Heart right ventricle (tissue), 16 donors: ENCODE data around the gene COPE. TPM values are rescaled to one million over a fixed set of nuclear protein-coding genes. Genes with fewer than 3 reads are reported as not detected.

Experiments used
- ATAC-seq, 8 donors: fragments of 200-7000 bp; cut with Tn5 transposase; one replicate each; pipeline ENCODE4 v1.9.1; 2020; ENCODE audit warnings: mild to moderate bottlenecking in 8 of 8, moderate library complexity in 8 of 8, moderate number of reproducible peaks in 1 of 8
- DNase-seq, 2 donors: peaks; one replicate each; pipeline ENCODE4 v3.0.0-alpha.2; 2020
- H3K27ac ChIP-seq, 10 donors: fragments of 200-600 bp; sonication (generic) in 2 of 10; one replicate each; pipeline versions ENCODE4 v1.5.0 to v1.8.0; 2020 to 2022; ENCODE audit warnings: mild to moderate bottlenecking in 3 of 10
- H3K27me3 ChIP-seq, 7 donors: fragments of 200-600 bp; one replicate each; pipeline ENCODE4 v1.8.0; 2021 to 2022; ENCODE audit warnings: mild to moderate bottlenecking in 2 of 7
- H3K36me3 ChIP-seq, 9 donors: fragments of 200-600 bp; sonication (generic) in 1 of 9; one replicate each; pipeline versions ENCODE4 v1.5.0 to v1.8.0; 2020 to 2022; ENCODE audit warnings: mild to moderate bottlenecking in 2 of 9
- H3K4me1 ChIP-seq, 9 donors: fragments of 200-600 bp; sonication (generic) in 1 of 9; one replicate each; pipeline versions ENCODE4 v1.5.0 to v1.8.0; 2020 to 2022; ENCODE audit warnings: mild to moderate bottlenecking in 4 of 9
- H3K4me3 ChIP-seq, 10 donors: fragments of 200-600 bp; sonication (generic) in 2 of 10; one replicate each; pipeline versions ENCODE4 v1.5.0 to v1.8.0; 2020 to 2022; ENCODE audit warnings: mild to moderate bottlenecking in 7 of 10, moderate library complexity in 2 of 10
- H3K9me3 ChIP-seq, 11 donors: fragments of 200-600 bp in 10 of 11; sonication (generic) in 2 of 11; one replicate each; pipeline versions ENCODE4 v1.5.0 to v1.8.0; 2013 to 2022; ENCODE audit warnings: mild to moderate bottlenecking in 2 of 11, control low read depth in 1 of 11, moderate library complexity in 1 of 11
- WGBS, 2 donors: extraction: QIAGEN DNeasy Blood & Tissue Kit; methylation state at CpG; one replicate each; pipeline ENCODE4 v1.1.7; 2013; ENCODE audit warnings: inconsistent platforms in 1 of 2; 5-methylcytosine and 5-hydroxymethylcytosine counted together
- intact Hi-C, 10 donors: fragments of 100-400 bp; cut with DNase I; formaldehyde crosslinking; loops; one replicate each; pipeline versions ENCODE4 v1.11.1 to v1.14.2; 2022
- polyA plus RNA-seq, 2 donors: library from polyadenylated mRNA; stranded (reverse); fragments of 200-250 nt; gene quantifications; one replicate each; pipeline ENCODE4 v1.2.3, GENCODE V29; 2013
- total RNA-seq, 10 donors: library from RNA; stranded (reverse); fragmentation: NEBNext Ultra II Directional in 3 of 10; extraction: Animal tissue kit (Norgen Biotek cat#: 25700) in 3 of 10; gene quantifications; one replicate each; pipeline versions ENCODE4 v1.2.1 to v1.2.4, GENCODE V29; 2021 to 2023
- TF ChIP-seq, protein P1 (sequence below), 9 donors: fragments of 200-600 bp; sonication (generic) in 2 of 9; IDR thresholded peaks; one replicate each; pipeline versions ENCODE4 v1.5.0 to v1.8.0; 2021 to 2022; ENCODE audit warnings: antibody characterized with exemption in 9 of 9, mild to moderate bottlenecking in 5 of 9, moderate library complexity in 1 of 9
- donor health status: Arrhythmogenic right ventricular cardiomyopathy.
- donor health status: ischemic (EF 13 %, LVEDD 7.1; RV severe dilation, severe dysfunction).
- donor health status: healthy with polysubstance abuse.
- donor health status: DM: no; HTN: yes; CAD: no.
- donor health status: DM: no; HTN: no; CAD: no.
- donor health status: ischemic (EF 25% LVEDD 6.9; RV normal size, moderate dysfunction).
- donor health status: ischemic (EF 25% LVEDD 5.7; RV mildly dilated, moderate dysfunction).
- donor health status: healthy.
- donor health status: DM: yes; HTN: yes; CAD: no.
- donor health status: Ischemic cardiomyopathy.
- donor health status: ischemic (EF 35%, LVEDD 5.7; RV mildly dilated, moderate dysfunction).
- donor health status: nonischemic (EF 11% LVEDD 7.7; RV severe dilation, severe dysfunction).
- donor health status: DM: yes; HTN: yes; CAD: no.
- donor health status: PGD.
- donor health status: ischemic (EF 29% LVEDD 5.4; RV normal size, mild dysfunction).
- donor health status: nonischemic (EF 23%, LVEDD 6.1; RV moderate dilation, normal function).

The COPE gene
- total and polyA plus RNA-seq, 12 donors, result 102 to 302 (median 118) TPM

DNA sequence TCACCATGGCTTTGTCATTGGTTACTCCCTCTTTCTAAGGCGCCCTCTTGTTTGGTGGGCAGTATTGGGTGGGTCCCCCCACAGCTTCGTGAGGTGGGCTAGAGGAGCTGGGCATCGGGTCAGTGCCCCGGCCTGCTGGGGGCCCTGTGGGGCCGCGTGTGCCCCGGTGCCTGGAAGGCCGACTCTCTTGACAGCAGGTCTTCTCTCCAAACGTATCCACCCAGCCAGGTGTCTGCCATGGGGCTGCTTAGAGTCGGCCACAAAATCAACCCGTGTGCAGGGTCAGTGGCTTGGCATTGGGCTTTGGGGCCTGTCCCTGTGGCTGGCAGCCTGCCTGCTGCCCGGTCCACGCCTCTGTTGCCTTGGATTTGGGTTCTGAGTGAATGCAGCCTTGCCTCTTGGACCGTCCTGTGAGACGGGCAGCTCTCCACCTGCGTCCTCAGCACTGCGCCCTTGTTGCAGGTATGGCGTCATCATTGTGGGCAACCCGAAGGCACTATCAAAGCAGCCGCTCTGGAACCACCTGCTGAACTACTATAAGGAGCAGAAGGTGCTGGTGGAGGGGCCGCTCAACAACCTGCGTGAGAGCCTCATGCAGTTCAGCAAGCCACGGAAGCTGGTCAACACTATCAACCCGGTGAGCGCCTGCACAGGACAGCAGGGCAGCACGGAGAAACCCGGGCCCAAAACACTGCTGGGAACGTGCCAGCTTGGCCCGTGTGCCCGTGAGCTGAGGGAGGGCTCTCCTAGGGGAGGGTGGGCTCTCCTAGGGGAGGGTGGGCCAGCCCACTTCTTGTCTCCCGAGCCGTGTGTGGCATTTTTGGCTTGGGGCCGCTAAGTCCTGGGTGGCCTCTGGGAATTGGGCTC lies 56.0 kb downstream of the COPE start:
- Histone ChIP-seq H3K36me3 (peaks cover 12 to 100% (median 87%) of the 10 kb centered on the region in 9 donors), H3K27me3 (peaks cover 0 to 4% (median 0%) of the 10 kb centered on the region in 7 donors), H3K9me3 (no peaks in the 10 kb centered on the region), H3K4me1 (peaks cover 0 to 39% (median 18%) of the 10 kb centered on the region in 9 donors), H3K4me3 (no peak overlapping the region), H3K27ac (no peak overlapping the region)
- DNase-seq (no peak), ATAC-seq (no peak)
- TF ChIP-seq, protein P1, sequence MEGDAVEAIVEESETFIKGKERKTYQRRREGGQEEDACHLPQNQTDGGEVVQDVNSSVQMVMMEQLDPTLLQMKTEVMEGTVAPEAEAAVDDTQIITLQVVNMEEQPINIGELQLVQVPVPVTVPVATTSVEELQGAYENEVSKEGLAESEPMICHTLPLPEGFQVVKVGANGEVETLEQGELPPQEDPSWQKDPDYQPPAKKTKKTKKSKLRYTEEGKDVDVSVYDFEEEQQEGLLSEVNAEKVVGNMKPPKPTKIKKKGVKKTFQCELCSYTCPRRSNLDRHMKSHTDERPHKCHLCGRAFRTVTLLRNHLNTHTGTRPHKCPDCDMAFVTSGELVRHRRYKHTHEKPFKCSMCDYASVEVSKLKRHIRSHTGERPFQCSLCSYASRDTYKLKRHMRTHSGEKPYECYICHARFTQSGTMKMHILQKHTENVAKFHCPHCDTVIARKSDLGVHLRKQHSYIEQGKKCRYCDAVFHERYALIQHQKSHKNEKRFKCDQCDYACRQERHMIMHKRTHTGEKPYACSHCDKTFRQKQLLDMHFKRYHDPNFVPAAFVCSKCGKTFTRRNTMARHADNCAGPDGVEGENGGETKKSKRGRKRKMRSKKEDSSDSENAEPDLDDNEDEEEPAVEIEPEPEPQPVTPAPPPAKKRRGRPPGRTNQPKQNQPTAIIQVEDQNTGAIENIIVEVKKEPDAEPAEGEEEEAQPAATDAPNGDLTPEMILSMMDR (IDR thresholded peaks at IDR 0.05), result no peak
- intact Hi-C loops, result loop anchor here in 1 of 10 donors (5.0 kb wide), 1 partner anchor 261 kb away; no protein-coding TSS in a partner anchor
- 88 to 92% methylated on average over 33 of the region's 33 CpGs for WGBS, 2 donors

DNA sequence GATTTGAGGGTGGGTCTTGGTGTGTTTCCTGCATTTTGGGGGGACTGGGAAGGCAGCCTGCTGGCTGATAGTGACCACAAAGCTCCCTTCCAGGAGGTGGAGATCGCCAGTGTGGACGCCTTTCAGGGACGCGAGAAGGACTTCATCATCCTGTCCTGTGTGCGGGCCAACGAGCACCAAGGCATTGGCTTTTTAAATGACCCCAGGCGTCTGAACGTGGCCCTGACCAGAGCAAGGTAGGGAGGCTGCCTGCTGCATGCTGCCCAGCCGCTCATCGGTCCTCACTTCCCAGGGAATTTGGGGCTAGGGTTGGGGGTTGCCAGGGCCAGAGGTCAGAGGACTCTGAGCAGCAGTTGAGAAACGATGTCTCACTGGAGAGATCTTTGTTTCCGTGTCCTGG lies 57.3 kb downstream of the COPE start:
- Histone ChIP-seq H3K27ac (no peak overlapping the region), H3K4me1 (peaks cover 0 to 35% (median 18%) of the 10 kb centered on the region in 9 donors), H3K4me3 (no peak overlapping the region), H3K27me3 (no peaks in the 10 kb centered on the region), H3K36me3 (peaks cover 12 to 100% (median 92%) of the 10 kb centered on the region in 9 donors), H3K9me3 (no peaks in the 10 kb centered on the region)
- no peak for DNase-seq
- WGBS, 2 donors, result 90 to 96% methylated on average over 12 of the region's 12 CpGs
- intact Hi-C loops, result loop anchor here in 1 of 10 donors (5.0 kb wide), 1 partner anchor 260 kb away; no protein-coding TSS in a partner anchor
- TF ChIP-seq, protein P1 (IDR thresholded peaks at IDR 0.05), result no peak
- no peak for ATAC-seq

DNA sequence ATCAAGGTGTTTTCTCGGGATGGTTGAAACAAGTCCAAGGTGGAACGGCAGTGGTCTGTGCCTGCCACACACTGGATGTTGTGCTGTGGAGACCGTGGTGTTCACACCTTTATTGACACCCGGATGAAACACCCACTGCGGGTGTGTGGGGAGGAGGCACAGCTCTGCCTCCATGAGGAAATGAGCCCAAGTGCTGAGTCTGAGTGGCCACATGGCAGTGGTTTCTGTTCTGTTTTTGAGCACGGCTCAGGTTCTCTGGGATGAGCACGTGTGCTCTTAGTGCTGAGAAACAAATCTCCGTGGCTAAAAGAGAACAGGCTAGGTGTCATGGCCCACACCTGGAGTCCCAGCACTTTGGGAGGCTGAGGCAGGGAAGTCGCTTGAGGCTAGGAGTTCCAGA lies 58.0 kb downstream of the COPE start:
- Histone ChIP-seq H3K4me3 (no peak overlapping the region), H3K27ac (no peak overlapping the region), H3K27me3 (no peaks in the 10 kb centered on the region), H3K36me3 (peaks cover 12 to 100% (median 95%) of the 10 kb centered on the region in 9 donors), H3K4me1 (peaks cover 0 to 29% (median 18%) of the 10 kb centered on the region in 9 donors), H3K9me3 (no peaks in the 10 kb centered on the region)
- no peak for ATAC-seq
- 86 to 89% methylated on average over 9 of the region's 9 CpGs for WGBS, 2 donors
- TF ChIP-seq, protein P1 (IDR thresholded peaks at IDR 0.05), result no peak
- intact Hi-C loops, result loop anchor here in 1 of 10 donors (5.0 kb wide), 1 partner anchor 259 kb away; no protein-coding TSS in a partner anchor
- no peak for DNase-seq

DNA sequence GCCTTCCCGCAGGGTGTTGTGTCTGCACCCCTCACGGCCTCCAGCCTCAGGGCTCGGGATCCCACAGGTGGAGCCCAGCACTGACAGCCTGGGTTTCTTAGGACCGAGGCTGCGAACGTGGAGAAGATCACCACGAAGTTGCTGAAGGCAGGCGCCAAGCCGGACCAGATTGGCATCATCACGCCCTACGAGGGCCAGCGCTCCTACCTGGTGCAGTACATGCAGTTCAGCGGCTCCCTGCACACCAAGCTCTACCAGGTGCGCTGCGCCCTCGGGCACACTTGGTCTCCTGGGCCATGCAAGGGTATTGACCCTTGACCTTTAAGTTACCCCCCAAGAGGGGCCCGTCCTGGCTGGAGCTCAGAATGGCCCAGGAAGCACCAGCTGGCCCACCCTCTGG lies 58.5 kb downstream of the COPE start:
- Histone ChIP-seq H3K27me3 (no peaks in the 10 kb centered on the region), H3K9me3 (no peaks in the 10 kb centered on the region), H3K4me3 (no peak overlapping the region), H3K27ac (peak overlapping the region in 2 of 10 donors; percentile 41 to 48), H3K4me1 (peaks cover 0 to 26% (median 18%) of the 10 kb centered on the region in 9 donors), H3K36me3 (peaks cover 12 to 100% (median 95%) of the 10 kb centered on the region in 9 donors)
- 91 to 93% methylated on average over 17 of the region's 17 CpGs for WGBS, 2 donors
- DNase-seq (no peak), ATAC-seq (no peak)
- TF ChIP-seq, protein P1 (IDR thresholded peaks at IDR 0.05), result no peak
- intact Hi-C loops, result loop anchor here in 1 of 10 donors (5.0 kb wide), 1 partner anchor 258 kb away; no protein-coding TSS in a partner anchor
